Glomerular endothelial cell (primary cell): ENCODE measurements around the gene VTI1A. TPM values are rescaled to one million over a fixed set of nuclear protein-coding genes. Genes with fewer than 3 reads are reported as not detected.

Experiments
- DNase-seq: peaks from one replicate; pipeline ENCODE4 v3.0.0-alpha.2; 2011; ENCODE audit warnings: low read depth, low spot score; ENCODE audit errors: extremely low read depth
- total RNA-seq: library from RNA; depleted of rRNA; stranded (reverse); fragments of >200 nt; gene quantifications from 2 replicates; pipeline ENCODE4 v1.2.3, GENCODE V29; 2015

The VTI1A gene
- total RNA-seq, 1 donor from 2014 or later: 28.3 TPM

- no peak for DNase-seq
Observed at GRCh38 chr10:112628951-112629609, 182.1 kb downstream of the VTI1A start.

GRCh38 chr10:112631501-112632400 is 184.7 kb downstream of the VTI1A start:
- DNase-seq: no peak

- no peak for DNase-seq
Observed at GRCh38 chr10:112634096-112634830, 187.2 kb downstream of the VTI1A start.

- DNase-seq: no peak
Observed at GRCh38 chr10:112637901-112638300, 190.9 kb downstream of the VTI1A start.

GRCh38 chr10:112639298-112639697 is 192.3 kb downstream of the VTI1A start:
- no peak for DNase-seq

GRCh38 chr10:112640638-112641037 is 193.6 kb downstream of the VTI1A start:
- DNase-seq: no peak

GRCh38 chr10:112643600-112644264 is 196.7 kb downstream of the VTI1A start:
- DNase-seq: no peak

- DNase-seq: no peak
Observed at GRCh38 chr10:112644265-112644645, 197.2 kb downstream of the VTI1A start.

- no peak for DNase-seq
Observed at GRCh38 chr10:112649006-112649821, 202.2 kb downstream of the VTI1A start.

- no peak for DNase-seq
Observed at GRCh38 chr10:112649822-112650152, 202.8 kb downstream of the VTI1A start.

GRCh38 chr10:112650588-112651030 is 203.6 kb downstream of the VTI1A start:
- no peak for DNase-seq

GRCh38 chr10:112653215-112653614 is 206.2 kb downstream of the VTI1A start:
- no peak for DNase-seq

GRCh38 chr10:112653851-112654250 is 206.8 kb downstream of the VTI1A start:
- no peak for DNase-seq

- no peak for DNase-seq
Observed at GRCh38 chr10:112654794-112655193, 207.8 kb downstream of the VTI1A start.

GRCh38 chr10:112655722-112656121 is 208.7 kb downstream of the VTI1A start:
- DNase-seq: no peak

- DNase-seq: no peak
Observed at GRCh38 chr10:112658465-112658864, 211.4 kb downstream of the VTI1A start.

- no peak for DNase-seq
Observed at GRCh38 chr10:112658900-112659638, 212.1 kb downstream of the VTI1A start.

- DNase-seq: no peak
Observed at GRCh38 chr10:112663234-112664125, 216.5 kb downstream of the VTI1A start.
